PFSK-1 (cell line): ENCODE measurements around the gene CAND2.

Source experiments
- POLR2AphosphoS5 ChIP-seq: IDR thresholded peaks from 2 replicates; pipeline ENCODE4 v1.6.1; 2012; ENCODE audit warnings: low read depth, mild to moderate bottlenecking, control low read depth, low read length, moderate library complexity
- SIN3A ChIP-seq: IDR thresholded peaks from 2 replicates; pipeline ENCODE4 v1.6.1; 2012; ENCODE audit warnings: mild to moderate bottlenecking, low read length, moderate library complexity, borderline replicate concordance; ENCODE audit not compliant: insufficient read depth
- TAF1 ChIP-seq: IDR thresholded peaks from 2 replicates; pipeline ENCODE4 v1.6.1; 2012; ENCODE audit warnings: low read length, control low read depth, borderline replicate concordance; ENCODE audit not compliant: insufficient read depth
- TF ChIP-seq, protein P1 (sequence below), 2 experiments: IDR thresholded peaks; 2 replicates each; pipeline versions ENCODE4 v1.6.1 to v1.8.0; 2011 to 2012; ENCODE audit warnings: low read depth in 2 of 2, low read length in 2 of 2, control low read depth in 1 of 2, inconsistent platforms in 1 of 2, mild to moderate bottlenecking in 1 of 2, moderate library complexity in 1 of 2; ENCODE audit not compliant: insufficient read depth in 1 of 2

DNA sequence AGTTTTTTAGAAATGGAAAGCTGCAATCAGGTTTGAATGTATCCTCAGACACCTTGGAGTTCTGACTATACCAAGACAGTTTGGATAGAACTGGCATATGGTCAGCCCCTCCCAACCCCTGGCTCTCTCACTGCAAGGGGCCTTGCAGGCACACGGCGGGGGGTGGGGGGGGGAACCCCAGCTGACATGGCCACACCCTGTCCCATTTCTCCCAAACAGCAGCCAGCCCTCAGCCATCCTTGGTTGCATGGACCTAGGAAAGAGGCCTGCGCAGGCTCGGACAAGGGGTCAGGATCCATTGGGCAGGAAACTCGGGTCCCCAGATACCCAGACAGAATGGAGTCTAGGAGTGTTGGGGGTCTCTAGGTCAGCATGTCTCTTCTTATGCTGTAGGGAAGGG is 14.5 kb downstream of the CAND2 start:
- TF ChIP-seq, protein P1, sequence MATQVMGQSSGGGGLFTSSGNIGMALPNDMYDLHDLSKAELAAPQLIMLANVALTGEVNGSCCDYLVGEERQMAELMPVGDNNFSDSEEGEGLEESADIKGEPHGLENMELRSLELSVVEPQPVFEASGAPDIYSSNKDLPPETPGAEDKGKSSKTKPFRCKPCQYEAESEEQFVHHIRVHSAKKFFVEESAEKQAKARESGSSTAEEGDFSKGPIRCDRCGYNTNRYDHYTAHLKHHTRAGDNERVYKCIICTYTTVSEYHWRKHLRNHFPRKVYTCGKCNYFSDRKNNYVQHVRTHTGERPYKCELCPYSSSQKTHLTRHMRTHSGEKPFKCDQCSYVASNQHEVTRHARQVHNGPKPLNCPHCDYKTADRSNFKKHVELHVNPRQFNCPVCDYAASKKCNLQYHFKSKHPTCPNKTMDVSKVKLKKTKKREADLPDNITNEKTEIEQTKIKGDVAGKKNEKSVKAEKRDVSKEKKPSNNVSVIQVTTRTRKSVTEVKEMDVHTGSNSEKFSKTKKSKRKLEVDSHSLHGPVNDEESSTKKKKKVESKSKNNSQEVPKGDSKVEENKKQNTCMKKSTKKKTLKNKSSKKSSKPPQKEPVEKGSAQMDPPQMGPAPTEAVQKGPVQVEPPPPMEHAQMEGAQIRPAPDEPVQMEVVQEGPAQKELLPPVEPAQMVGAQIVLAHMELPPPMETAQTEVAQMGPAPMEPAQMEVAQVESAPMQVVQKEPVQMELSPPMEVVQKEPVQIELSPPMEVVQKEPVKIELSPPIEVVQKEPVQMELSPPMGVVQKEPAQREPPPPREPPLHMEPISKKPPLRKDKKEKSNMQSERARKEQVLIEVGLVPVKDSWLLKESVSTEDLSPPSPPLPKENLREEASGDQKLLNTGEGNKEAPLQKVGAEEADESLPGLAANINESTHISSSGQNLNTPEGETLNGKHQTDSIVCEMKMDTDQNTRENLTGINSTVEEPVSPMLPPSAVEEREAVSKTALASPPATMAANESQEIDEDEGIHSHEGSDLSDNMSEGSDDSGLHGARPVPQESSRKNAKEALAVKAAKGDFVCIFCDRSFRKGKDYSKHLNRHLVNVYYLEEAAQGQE (IDR thresholded peaks at IDR 0.05; ENCODE audit: insufficient read depth in 1 of 2, low read depth in 2 of 2, low read length in 2 of 2), result no peak
- no peak for TF ChIP-seq SIN3A
- no peak for TF ChIP-seq POLR2AphosphoS5
- no peak for TF ChIP-seq TAF1
